ENCODE results near the gene ATOH7.
"Not testable (repeated sequence)": the region's sequence is repeated elsewhere in the genome, so short reads cannot be mapped to it uniquely, and the experiment has no call there.

DNA sequence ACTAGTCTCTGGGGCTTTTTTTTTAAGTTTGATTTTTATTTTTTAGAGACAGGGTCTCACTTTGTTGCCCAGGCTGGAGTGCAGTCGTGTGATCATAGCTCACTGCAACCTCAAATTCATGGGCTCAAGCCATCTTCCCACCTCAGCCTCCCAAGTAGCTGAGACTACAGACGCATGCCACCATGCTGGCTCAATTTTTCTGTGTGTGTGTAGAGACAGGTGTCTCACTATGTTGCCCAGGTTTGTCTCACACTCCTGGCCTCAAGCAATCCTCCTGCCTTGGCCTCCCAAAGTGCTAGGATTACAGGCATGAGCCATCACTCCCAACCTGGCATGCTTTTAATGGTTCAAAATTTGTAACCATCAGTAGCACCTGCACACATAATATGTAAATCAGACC lies 36.1 kb downstream of the ATOH7 start:
- TF ChIP-seq TAF1 (IDR thresholded peaks at IDR 0.05; ENCODE audit: low read depth); RAD21 (conservative IDR thresholded peaks at IDR 0.05); CTCF (IDR thresholded peaks at IDR 0.05; ENCODE audit: poor library complexity, severe bottlenecking); EZH2 (IDR thresholded peaks at IDR 0.05; ENCODE audit: borderline replicate concordance, insufficient read depth, low read length, poor library complexity, severe bottlenecking); REST (IDR thresholded peaks at IDR 0.05; ENCODE audit: borderline replicate concordance): not testable (repeated sequence)
